Measurements from ENCODE around the gene TTLL9. TPM values are rescaled to one million over a fixed set of nuclear protein-coding genes. Genes with fewer than 3 reads are reported as not detected.

Gene TTLL9
- total RNA-seq, 6 experiments from 2014 or later: not detected

- no peak overlapping the region for H3K4me3 ChIP-seq
- TF ChIP-seq POLR2A (IDR thresholded peaks at IDR 0.05): no peak
- no peak for TF ChIP-seq CTCF (IDR thresholded peaks at IDR 0.05)
- peaks cover 0 to under 1% (median 0%) of the 10 kb centered on the region in 4 donors for H3K36me3 ChIP-seq
- DNase-seq (no peak), ATAC-seq (no peak)
- no peaks in the 10 kb centered on the region for H3K4me1 ChIP-seq
- intact Hi-C loops (cut with DNase I): no loop called here
- WGBS (ENCODE audit: insufficient coverage, low coverage, low lambda C conversion rate, missing lambda C conversion rate): 80% methylated on average over 2 of the region's 2 CpGs
- no peaks in the 10 kb centered on the region for H3K9me3 ChIP-seq
- H3K27me3 ChIP-seq: no peaks in the 10 kb centered on the region
- no peak overlapping the region for H3K27ac ChIP-seq
Measured at GRCh38 chr20:31939661-31940060, 69.2 kb downstream of the TTLL9 start.

- WGBS (ENCODE audit: insufficient coverage, low coverage, low lambda C conversion rate, missing lambda C conversion rate): 0% methylated on average over 1 of the region's 2 CpGs
- TF ChIP-seq CTCF (IDR thresholded peaks at IDR 0.05) (no peak), POLR2A (IDR thresholded peaks at IDR 0.05) (no peak)
- Histone ChIP-seq H3K36me3 (peaks cover 0 to 32% (median 20%) of the 10 kb centered on the region in 4 donors), H3K9me3 (no peaks in the 10 kb centered on the region), H3K27ac (no peak overlapping the region), H3K4me1 (no peaks in the 10 kb centered on the region), H3K4me3 (no peak overlapping the region), H3K27me3 (no peaks in the 10 kb centered on the region)
- DNase-seq: no peak
- ATAC-seq: peak in 1 of 4 donors; percentile 13
- intact Hi-C loops (cut with DNase I): no loop called here
Measured at GRCh38 chr20:31943052-31943471, 72.6 kb downstream of the TTLL9 start.

DNA sequence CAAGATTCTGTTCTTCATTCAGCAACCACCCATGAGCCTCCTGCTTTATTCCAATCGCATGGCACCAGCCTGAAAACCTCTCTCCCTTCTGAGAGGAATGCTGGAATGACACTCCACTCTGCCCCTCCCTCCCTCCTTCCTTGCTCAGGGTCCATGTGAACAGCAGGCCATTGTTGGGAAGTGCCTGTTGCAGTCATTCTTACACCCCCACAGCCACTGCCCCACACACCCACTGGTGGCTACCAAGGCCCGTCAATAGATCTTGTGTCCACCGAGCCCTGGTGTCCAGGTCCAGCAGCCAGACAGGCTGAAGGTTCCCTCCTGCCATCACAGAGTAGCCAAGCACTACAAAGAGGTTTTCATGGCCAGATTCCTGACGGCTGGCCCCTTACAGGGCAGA lies 74.9 kb downstream of the TTLL9 start:
- intact Hi-C loops (cut with DNase I): no loop called here
- DNase-seq (no peak), ATAC-seq (no peak)
- Histone ChIP-seq H3K36me3 (peaks cover 4 to 40% (median 26%) of the 10 kb centered on the region in 4 donors), H3K4me3 (no peak overlapping the region), H3K4me1 (peaks cover 0 to 3% (median 0%) of the 10 kb centered on the region in 4 donors), H3K27me3 (no peaks in the 10 kb centered on the region), H3K27ac (no peak overlapping the region), H3K9me3 (no peaks in the 10 kb centered on the region)
- no peak for TF ChIP-seq POLR2A (IDR thresholded peaks at IDR 0.05)
- WGBS (ENCODE audit: insufficient coverage, low coverage, low lambda C conversion rate, missing lambda C conversion rate): 77% methylated on average over 2 of the region's 4 CpGs

- Histone ChIP-seq H3K36me3 (peaks cover 4 to 40% (median 26%) of the 10 kb centered on the region in 4 donors), H3K9me3 (no peaks in the 10 kb centered on the region), H3K4me3 (no peak overlapping the region), H3K27me3 (no peaks in the 10 kb centered on the region), H3K27ac (no peak overlapping the region), H3K4me1 (peaks cover 0 to 7% (median 2%) of the 10 kb centered on the region in 4 donors)
- TF ChIP-seq POLR2A (IDR thresholded peaks at IDR 0.05): no peak
- no peak for TF ChIP-seq CTCF (IDR thresholded peaks at IDR 0.05)
- DNase-seq: no peak
- no CpG with 5 or more reads among the region's 6 CpGs for WGBS (ENCODE audit: insufficient coverage, low coverage, low lambda C conversion rate, missing lambda C conversion rate)
- intact Hi-C loops (cut with DNase I): no loop called here
- no peak for ATAC-seq
Measured at GRCh38 chr20:31945785-31946184, 75.4 kb downstream of the TTLL9 start.

- Histone ChIP-seq H3K36me3 (peaks cover 4 to 40% (median 26%) of the 10 kb centered on the region in 4 donors), H3K4me1 (peaks cover 0 to 11% (median 3%) of the 10 kb centered on the region in 4 donors), H3K27me3 (no peaks in the 10 kb centered on the region), H3K9me3 (no peaks in the 10 kb centered on the region), H3K27ac (no peak overlapping the region), H3K4me3 (no peak overlapping the region)
- ATAC-seq (no peak), DNase-seq (no peak)
- intact Hi-C loops (cut with DNase I): no loop called here
- no CpG with 5 or more reads among the region's 2 CpGs for WGBS (ENCODE audit: insufficient coverage, low coverage, low lambda C conversion rate, missing lambda C conversion rate)
- TF ChIP-seq CTCF (IDR thresholded peaks at IDR 0.05): no peak
- TF ChIP-seq POLR2A (IDR thresholded peaks at IDR 0.05): no peak
Measured at GRCh38 chr20:31948008-31948407, 77.6 kb downstream of the TTLL9 start.

Data from right lobe of liver (tissue), 6 donors.